Fibroblast of lung (primary cell): ENCODE data around the gene PANX2.

Source experiments
- EZH2 ChIP-seq: IDR thresholded peaks from 2 replicates; pipeline ENCODE4 v1.5.1; 2012; ENCODE audit warnings: low read length, control low read depth, mild to moderate bottlenecking; ENCODE audit errors: missing control alignments
- TF ChIP-seq, protein P1 (sequence below), 2 donors: IDR thresholded peaks in 1 of 2; conservative IDR thresholded peaks in 1 of 2; 1 replicate in 1 of 2; 2 replicates in 1 of 2; pipeline ENCODE4 v1.5.1; 2011 to 2012; ENCODE audit warnings: low read length in 2 of 2, control low read depth in 1 of 2, inconsistent platforms in 1 of 2, low read depth in 1 of 2, mild to moderate bottlenecking in 1 of 2

DNA sequence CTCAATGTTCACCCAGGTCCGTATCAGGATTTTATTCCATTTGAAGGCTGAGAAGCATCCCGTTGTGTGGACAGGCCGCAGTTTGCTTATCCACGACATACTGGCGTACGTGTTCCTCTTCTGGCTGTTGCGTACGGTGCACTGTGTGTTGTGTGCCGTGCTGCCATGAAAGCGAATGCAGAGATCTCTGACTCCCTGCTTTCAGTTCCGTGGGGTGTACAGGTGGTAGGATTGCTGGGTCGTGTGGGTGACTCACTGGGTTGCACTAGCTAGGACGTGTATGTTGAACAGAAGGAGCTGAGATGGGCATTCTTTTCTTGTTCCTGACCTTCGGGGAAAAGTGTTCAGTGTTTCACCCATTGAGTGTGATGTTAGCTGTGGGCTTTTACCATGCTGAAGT lies 40.6 kb downstream of the PANX2 start:
- TF ChIP-seq, protein P1, sequence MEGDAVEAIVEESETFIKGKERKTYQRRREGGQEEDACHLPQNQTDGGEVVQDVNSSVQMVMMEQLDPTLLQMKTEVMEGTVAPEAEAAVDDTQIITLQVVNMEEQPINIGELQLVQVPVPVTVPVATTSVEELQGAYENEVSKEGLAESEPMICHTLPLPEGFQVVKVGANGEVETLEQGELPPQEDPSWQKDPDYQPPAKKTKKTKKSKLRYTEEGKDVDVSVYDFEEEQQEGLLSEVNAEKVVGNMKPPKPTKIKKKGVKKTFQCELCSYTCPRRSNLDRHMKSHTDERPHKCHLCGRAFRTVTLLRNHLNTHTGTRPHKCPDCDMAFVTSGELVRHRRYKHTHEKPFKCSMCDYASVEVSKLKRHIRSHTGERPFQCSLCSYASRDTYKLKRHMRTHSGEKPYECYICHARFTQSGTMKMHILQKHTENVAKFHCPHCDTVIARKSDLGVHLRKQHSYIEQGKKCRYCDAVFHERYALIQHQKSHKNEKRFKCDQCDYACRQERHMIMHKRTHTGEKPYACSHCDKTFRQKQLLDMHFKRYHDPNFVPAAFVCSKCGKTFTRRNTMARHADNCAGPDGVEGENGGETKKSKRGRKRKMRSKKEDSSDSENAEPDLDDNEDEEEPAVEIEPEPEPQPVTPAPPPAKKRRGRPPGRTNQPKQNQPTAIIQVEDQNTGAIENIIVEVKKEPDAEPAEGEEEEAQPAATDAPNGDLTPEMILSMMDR (conservative IDR thresholded peaks at IDR 0.05 in 1 of 2, IDR thresholded peaks at IDR 0.05 in 1 of 2; ENCODE audit: low read depth in 1 of 2, low read length in 2 of 2), result no peak
- TF ChIP-seq EZH2, result no peak
